Loucy (cell line): ENCODE data around the gene THSD1.

Experiments used
- H2AFZ ChIP-seq: fragments of 200-600 bp; sonication (generic); 2 replicates; pipeline ENCODE4 v1.6.0; 2016; ENCODE audit warnings: antibody characterized with exemption, mild to moderate bottlenecking, low read length, moderate library complexity
- H3F3A ChIP-seq: fragments of 200-600 bp; 2 replicates; pipeline ENCODE4 v1.6.0; 2016; ENCODE audit warnings: antibody characterized with exemption, low read depth, mild to moderate bottlenecking
- H3K27me3 ChIP-seq: fragments of 200-600 bp; sonication (generic); 2 replicates; pipeline ENCODE4 v1.6.1; 2014; ENCODE audit warnings: low read length, mild to moderate bottlenecking; ENCODE audit not compliant: insufficient read depth, poor library complexity, severe bottlenecking
- H3K36me3 ChIP-seq: fragments of 200-600 bp; sonication (generic); 2 replicates; pipeline ENCODE4 v1.6.1; 2016; ENCODE audit warnings: low read length; ENCODE audit not compliant: insufficient read depth
- H3K4me1 ChIP-seq: fragments of 200-600 bp; sonication (generic); 2 replicates; pipeline ENCODE4 v1.5.1; 2014; ENCODE audit warnings: low read length, mild to moderate bottlenecking; ENCODE audit not compliant: insufficient read depth, poor library complexity, severe bottlenecking
- H3K4me2 ChIP-seq: fragments of 200-600 bp; sonication (generic); 2 replicates; pipeline ENCODE4 v1.6.0; 2014; ENCODE audit warnings: antibody characterized with exemption, low read length, low read depth, mild to moderate bottlenecking; ENCODE audit not compliant: poor library complexity, severe bottlenecking
- H3K4me3 ChIP-seq: fragments of 200-600 bp; sonication (generic); 2 replicates; pipeline ENCODE4 v1.5.1; 2014; ENCODE audit warnings: low read length, mild to moderate bottlenecking, mixed read lengths; ENCODE audit not compliant: poor library complexity, severe bottlenecking
- H3K79me2 ChIP-seq: fragments of 200-600 bp; sonication (generic); 2 replicates; pipeline ENCODE4 v1.6.1; 2014; ENCODE audit warnings: low read length; ENCODE audit not compliant: insufficient read depth
- H3K9ac ChIP-seq: fragments of 200-600 bp; sonication (generic); 2 replicates; pipeline ENCODE4 v1.6.0; 2014; ENCODE audit warnings: mild to moderate bottlenecking, low read depth, low read length, moderate library complexity; ENCODE audit not compliant: poor library complexity, severe bottlenecking
- H3K9me2 ChIP-seq: fragments of 200-600 bp; sonication (generic); replicated peaks from 2 replicates; pipeline ENCODE4 v1.6.1; 2016; ENCODE audit warnings: low read depth, low read length, mixed read lengths
- H3K9me3 ChIP-seq: fragments of 200-600 bp; sonication (generic); 2 replicates; pipeline ENCODE4 v1.6.1; 2014; ENCODE audit warnings: mild to moderate bottlenecking, antibody characterized with exemption, low read length, low read depth; ENCODE audit not compliant: insufficient read depth
- H4K20me1 ChIP-seq: fragments of 200-600 bp; sonication (generic); 2 replicates; pipeline ENCODE4 v1.6.0; 2014; ENCODE audit warnings: antibody characterized with exemption, low read length, mild to moderate bottlenecking; ENCODE audit not compliant: insufficient read depth, poor library complexity, severe bottlenecking
- EZH2phosphoT487 ChIP-seq: fragments of 200-600 bp; IDR thresholded peaks from 2 replicates; pipeline ENCODE4 v1.6.1; 2018; ENCODE audit warnings: antibody characterized with exemption, mild to moderate bottlenecking, moderate library complexity, borderline replicate concordance
- TF ChIP-seq, protein P1 (sequence below): fragments of 200-600 bp; sonication (generic); conservative IDR thresholded peaks from 2 replicates; pipeline ENCODE4 v1.5.1; 2014; ENCODE audit warnings: mild to moderate bottlenecking, antibody characterized with exemption, low read length

Gene THSD1

DNA sequence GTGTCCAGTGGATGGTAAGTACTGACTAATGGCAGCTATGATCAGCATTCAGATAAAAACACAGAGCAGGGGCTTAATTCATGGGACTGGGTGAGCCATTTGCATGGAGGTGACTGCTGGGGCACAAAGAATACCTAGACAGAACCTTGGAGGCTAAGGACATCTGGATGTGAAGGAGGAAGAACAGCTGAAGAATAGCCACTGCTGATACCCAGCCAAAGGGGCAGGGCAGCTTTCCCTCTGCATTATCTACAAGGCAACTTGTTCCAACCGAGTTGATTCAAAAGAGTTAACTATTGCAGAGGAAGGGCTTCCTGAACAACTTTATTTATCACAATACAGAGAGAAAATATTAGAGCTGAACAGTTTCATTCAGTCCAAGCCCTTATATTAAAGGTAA is 13.1 kb upstream of the THSD1 start:
- no peak overlapping the region for H3K9ac ChIP-seq
- no peaks in the 10 kb centered on the region for H3K9me3 ChIP-seq
- TF ChIP-seq EZH2phosphoT487: no peak
- TF ChIP-seq, protein P1, sequence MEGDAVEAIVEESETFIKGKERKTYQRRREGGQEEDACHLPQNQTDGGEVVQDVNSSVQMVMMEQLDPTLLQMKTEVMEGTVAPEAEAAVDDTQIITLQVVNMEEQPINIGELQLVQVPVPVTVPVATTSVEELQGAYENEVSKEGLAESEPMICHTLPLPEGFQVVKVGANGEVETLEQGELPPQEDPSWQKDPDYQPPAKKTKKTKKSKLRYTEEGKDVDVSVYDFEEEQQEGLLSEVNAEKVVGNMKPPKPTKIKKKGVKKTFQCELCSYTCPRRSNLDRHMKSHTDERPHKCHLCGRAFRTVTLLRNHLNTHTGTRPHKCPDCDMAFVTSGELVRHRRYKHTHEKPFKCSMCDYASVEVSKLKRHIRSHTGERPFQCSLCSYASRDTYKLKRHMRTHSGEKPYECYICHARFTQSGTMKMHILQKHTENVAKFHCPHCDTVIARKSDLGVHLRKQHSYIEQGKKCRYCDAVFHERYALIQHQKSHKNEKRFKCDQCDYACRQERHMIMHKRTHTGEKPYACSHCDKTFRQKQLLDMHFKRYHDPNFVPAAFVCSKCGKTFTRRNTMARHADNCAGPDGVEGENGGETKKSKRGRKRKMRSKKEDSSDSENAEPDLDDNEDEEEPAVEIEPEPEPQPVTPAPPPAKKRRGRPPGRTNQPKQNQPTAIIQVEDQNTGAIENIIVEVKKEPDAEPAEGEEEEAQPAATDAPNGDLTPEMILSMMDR: no peak
- H3K4me2 ChIP-seq: no peak overlapping the region
- H3F3A ChIP-seq: no peaks in the 10 kb centered on the region
- H3K4me3 ChIP-seq: no peak overlapping the region
- H3K27me3 ChIP-seq: no peaks in the 10 kb centered on the region
- H4K20me1 ChIP-seq: no peaks in the 10 kb centered on the region
- H3K4me1 ChIP-seq: peaks cover 23% of the 10 kb centered on the region
- peaks cover 61% of the 10 kb centered on the region for H3K36me3 ChIP-seq
- no peaks in the 10 kb centered on the region for H3K9me2 ChIP-seq
- H2AFZ ChIP-seq: no peak overlapping the region
- H3K79me2 ChIP-seq: no peaks in the 10 kb centered on the region

- H3K36me3 ChIP-seq: peaks cover 51% of the 10 kb centered on the region; the same call in 1 of the 2 replicates
- H3K9me2 ChIP-seq: no peaks in the 10 kb centered on the region
- H3K4me1 ChIP-seq: peaks cover 8% of the 10 kb centered on the region
- no peaks in the 10 kb centered on the region for H4K20me1 ChIP-seq
- H2AFZ ChIP-seq: no peak overlapping the region
- no peak for TF ChIP-seq EZH2phosphoT487
- TF ChIP-seq, protein P1: no peak
- H3K4me2 ChIP-seq: no peak overlapping the region
- H3K9me3 ChIP-seq: no peaks in the 10 kb centered on the region
- no peak overlapping the region for H3K9ac ChIP-seq
- no peaks in the 10 kb centered on the region for H3K27me3 ChIP-seq
- H3F3A ChIP-seq: no peaks in the 10 kb centered on the region
- H3K4me3 ChIP-seq: no peak overlapping the region
- no peaks in the 10 kb centered on the region for H3K79me2 ChIP-seq
Measured at GRCh38 chr13:52414963-52415362, 9.0 kb upstream of the THSD1 start.

DNA sequence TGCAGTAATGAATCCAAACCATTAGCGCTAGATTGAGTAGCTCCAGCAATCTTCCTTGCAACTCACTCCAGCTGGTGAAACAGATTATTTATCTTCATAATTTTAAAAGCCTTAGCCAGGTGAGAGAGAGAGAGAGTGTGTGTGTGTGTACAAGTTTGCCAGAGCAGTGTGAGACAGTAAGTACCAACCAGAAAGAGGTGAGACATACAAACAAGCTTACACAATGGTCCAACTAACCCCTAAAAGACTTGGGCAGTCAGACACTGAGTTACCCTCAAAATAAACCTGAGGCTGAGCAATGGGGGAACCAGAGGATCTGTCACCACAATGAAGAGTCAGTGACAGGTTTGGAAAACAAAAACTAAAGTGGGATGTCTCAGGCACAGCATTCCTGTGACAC is 8.1 kb upstream of the THSD1 start:
- Histone ChIP-seq H3K4me3 (no peak overlapping the region), H3K9ac (no peak overlapping the region), H3K36me3 (peaks cover 51% of the 10 kb centered on the region; the same call in 1 of the 2 replicates), H3K9me3 (no peaks in the 10 kb centered on the region), H3K27me3 (no peaks in the 10 kb centered on the region), H3K79me2 (no peaks in the 10 kb centered on the region), H2AFZ (no peak overlapping the region), H3F3A (no peaks in the 10 kb centered on the region), H3K4me2 (no peak overlapping the region), H3K4me1 (peaks cover 2% of the 10 kb centered on the region), H3K9me2 (no peaks in the 10 kb centered on the region), H4K20me1 (no peaks in the 10 kb centered on the region)
- no peak for TF ChIP-seq EZH2phosphoT487
- TF ChIP-seq, protein P1: no peak
